Hematopoietic multipotent progenitor cell treated with erythropoietin and hydrocortisone succinate and interleukin-3 and kit ligand, for 15 days (in vitro differentiated cells): ENCODE measurements around the gene DCAF11.
A peak's percentile ranks its signal among the peaks of the same experiment; 100 is the strongest.

Experiments used
- DNase-seq: peaks from one replicate; pipeline ENCODE4 v3.0.0-alpha.2; 2015; ENCODE audit warnings: low spot score

DCAF11 gene

DNA sequence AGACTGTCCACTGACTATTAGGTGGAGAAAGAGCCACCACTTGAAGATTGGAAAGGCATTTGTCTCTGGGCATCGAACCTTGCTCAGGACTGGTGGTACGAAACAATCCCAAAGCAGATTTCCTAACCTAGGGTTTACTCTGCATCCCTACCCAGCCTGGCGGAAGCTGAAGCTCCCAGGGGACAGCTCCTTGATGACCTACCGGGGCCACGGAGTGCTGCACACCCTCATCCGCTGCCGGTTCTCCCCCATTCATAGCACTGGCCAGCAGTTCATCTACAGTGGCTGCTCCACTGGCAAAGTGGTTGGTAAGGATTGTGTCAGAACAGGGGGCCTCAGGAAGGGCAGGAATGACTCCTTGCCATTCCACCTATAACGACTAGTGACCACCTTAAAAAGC is 6.6 kb downstream of the DCAF11 start:
- DNase-seq: no peak

DNA sequence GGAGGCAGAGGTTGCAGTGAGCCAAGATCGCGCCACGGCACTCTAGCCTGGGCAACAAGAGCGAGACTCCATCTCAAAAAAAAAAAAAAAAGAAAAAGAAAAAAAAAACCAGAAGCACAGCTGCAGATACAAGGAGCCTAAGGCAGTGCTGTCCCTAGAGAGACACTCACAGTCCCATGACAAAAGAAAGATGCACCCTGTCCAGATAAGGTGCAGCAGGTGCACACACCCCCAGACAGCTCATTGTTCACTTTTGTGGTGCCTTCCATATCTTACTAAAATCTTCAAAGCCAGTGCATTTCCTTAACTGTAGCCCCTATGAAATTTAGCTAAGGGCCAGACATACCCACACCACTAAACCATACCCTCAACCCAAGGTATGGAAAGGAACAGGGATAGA is 7.8 kb downstream of the DCAF11 start:
- DNase-seq: peak; percentile 23

DNA sequence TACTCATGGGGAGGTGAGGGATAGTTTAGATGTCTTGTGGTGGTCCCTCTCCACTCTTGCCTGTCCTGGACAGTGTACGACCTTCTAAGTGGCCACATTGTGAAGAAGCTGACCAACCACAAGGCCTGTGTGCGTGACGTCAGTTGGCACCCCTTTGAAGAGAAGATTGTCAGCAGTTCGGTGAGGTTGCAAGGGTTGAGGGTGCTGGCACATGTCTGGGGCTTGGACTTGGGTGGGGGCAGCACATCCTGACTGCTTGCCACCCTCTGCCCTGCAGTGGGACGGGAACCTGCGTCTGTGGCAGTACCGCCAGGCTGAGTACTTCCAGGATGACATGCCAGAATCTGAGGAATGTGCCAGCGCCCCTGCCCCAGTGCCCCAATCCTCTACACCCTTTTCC is 8.3 kb downstream of the DCAF11 start:
- peak; percentile 69 for DNase-seq

DNA sequence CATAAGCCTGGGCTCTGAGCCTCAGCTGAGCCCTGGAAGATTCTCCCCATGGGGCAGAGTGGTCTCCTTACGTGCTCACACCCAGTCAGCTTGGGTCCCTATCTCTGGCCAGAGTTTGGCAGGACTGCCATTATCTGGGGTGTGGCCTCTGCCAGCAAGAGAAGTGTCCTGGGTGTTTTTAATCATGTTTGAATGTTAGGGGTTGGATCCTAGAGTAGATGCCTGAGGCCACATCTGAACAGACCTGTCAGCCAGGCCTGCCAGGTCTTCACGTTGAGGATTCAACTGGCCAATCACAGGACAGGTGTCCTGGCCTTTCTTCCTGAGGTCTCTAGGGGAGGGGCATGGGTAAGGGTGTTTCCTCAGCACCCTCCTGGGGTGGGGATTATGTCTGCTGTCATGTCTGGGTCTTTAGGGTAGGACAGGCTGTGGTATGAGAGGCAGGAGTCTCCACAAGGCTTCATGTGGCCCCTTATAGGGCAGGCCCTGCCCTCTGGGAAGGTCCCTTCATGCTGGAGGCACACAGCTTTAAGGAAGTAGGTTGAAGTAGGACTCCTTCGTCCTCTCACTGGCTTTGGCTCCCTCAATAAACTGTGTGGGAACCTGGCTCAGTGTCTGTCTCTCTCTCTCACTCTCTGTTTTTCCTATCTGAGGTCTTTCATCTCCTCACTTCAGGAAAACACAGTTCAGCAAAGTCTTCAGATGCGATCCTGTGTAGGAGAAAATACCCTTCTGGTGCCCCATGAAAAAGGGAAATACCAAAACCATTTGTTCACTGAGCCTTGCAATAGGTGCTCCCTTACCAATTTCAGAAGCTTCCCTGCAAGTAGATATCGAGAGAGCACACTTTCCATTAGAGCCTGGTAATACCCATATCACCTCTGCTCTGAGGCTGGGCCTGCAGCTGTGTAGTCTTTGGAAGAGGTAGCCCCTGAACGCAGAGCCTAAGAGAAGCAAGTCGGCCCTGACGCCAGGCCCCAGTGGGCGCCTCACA is 9.1 kb downstream of the DCAF11 start:
- peak; percentile 93 for DNase-seq

DNA sequence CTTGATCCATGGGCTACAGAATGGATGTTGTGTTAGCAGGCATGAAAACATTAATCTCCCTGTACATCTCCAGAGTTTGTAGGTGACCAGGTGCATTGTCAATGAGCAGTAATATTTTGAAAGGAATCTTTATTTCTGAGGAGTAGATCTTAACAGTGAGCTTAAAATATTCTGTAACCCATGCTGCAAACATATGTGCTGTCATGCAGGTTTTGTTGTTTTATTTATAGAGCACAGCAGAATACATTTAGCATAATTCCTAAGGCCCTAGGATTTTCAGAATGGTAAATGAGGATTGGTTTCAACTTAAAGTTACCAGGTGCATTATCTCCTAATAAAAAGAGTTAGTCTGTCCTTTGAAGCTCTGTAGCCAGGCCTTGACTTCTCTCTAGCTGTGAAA is 12.4 kb downstream of the DCAF11 start:
- DNase-seq: no peak

DNA sequence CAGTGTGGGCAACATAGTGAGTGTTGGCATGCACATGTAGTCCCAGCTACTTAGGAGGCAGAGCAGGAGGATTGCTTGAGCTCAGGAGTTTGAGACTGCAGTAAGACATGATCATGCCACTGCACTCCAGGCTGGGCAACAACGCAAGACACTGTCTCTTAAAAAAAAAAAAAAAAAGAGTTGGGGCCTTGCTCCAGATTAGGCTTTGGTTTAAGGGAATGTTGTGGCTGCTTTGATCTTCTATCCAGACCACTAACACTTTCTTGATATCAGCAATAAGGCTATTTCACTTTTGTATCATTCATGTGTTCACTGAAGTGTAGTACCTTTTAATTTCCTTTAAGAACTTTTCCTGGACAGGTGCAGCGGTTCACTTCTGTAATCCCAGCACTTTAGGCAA is 13.1 kb downstream of the DCAF11 start:
- DNase-seq: no peak

GRCh38 chr14:24129410-24129998 is 14.9 kb downstream of the DCAF11 start:
- DNase-seq: no peak

DNA sequence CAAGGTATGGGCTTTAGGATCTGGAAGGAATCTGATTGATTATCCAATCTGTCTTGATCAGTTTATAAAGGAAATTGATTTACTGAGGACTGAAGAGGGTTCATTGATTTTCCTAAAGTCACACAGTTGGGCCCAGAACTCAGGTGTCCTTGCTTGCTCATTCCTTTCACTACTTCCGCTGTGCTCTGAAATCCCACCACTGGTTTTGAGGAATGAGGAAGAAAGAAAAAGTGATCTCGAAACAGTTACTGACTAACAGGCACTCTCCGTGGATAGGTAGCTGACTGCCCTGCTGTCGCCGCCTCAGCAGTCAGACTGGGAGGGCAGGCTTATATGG is 15.8 kb downstream of the DCAF11 start, which contains the start of gene FITM1:
TSS of gene FITM1 (plus strand) at position 280 of the 337 bp plus-strand sequence. CDS start 905 bp downstream, outside the sequence.
- DNase-seq: no peak

DNA sequence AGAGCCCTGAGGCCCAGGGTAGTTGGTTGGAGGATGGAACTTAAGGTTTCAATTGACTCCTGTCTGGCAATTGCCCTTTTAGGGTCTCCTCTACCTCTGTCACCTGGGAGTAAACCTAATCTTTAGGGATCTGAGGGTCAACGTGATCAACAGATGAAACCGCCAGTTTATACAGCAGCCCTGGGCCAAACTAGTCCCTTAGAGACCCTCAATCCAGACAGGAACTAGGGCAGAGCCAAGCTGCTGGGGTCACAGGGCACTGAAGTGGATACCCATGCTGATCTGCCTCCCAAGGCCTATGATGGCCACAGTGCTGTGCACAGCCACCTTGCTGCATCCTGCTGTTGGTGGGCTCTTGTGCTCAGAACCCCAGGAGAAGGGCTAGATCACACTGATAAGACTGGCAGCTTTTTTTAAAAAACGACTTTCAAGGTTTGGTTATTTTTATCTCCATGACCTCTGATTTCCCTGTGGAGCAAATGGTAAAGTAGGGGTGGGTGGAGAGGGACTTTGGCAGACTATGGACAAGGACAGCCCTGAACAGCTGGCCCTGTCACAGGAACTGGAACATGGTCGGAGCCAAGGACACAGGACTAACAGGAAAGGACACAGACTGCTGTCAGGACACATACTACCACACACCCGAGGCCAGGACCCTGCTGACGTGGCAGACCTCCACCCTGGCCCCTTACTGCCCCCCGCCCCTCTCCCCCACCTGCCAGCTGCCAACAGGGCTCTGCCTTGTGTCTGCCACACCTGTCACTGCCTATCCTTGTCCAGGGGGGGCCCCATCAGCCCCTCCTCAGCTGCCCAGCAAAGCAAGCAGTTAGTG is 16.4 kb downstream of the DCAF11 start:
- no peak for DNase-seq

GRCh38 chr14:24131549-24131966 is 17.0 kb downstream of the DCAF11 start:
- DNase-seq: no peak

- DNase-seq: no peak
Observed at GRCh38 chr14:24132061-24132685, 17.6 kb downstream of the DCAF11 start.

GRCh38 chr14:24132976-24133375 is 18.4 kb downstream of the DCAF11 start:
- no peak for DNase-seq

GRCh38 chr14:24133735-24134134 is 19.2 kb downstream of the DCAF11 start:
- peak; percentile 45 for DNase-seq

DNA sequence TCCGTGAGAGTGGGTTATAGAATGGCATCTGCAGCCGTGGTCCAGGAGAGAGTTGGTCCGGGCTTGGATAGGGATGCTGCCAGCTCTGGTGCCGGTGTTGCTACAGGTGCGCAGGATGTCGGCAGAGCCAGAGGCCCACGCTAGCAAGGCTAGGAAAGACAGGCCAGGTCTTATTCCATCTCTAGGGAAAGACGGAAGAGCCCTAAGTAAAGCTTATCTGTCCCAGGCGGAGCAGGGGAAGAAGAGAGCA is 20.9 kb downstream of the DCAF11 start:
- no peak for DNase-seq

- DNase-seq: peak; percentile 95
Observed at GRCh38 chr14:24135834-24136683, 21.5 kb downstream of the DCAF11 start, which contains the start of gene PSME1. PSME1 (plus strand) TSS chr14:24136194; CDS start chr14:24136263, 69 bp downstream.

- DNase-seq: no peak
Observed at GRCh38 chr14:24136684-24137528, 22.3 kb downstream of the DCAF11 start.

GRCh38 chr14:24137529-24138395 is 23.2 kb downstream of the DCAF11 start:
- DNase-seq: no peak

- no peak for DNase-seq
Observed at GRCh38 chr14:24138396-24139271, 24.1 kb downstream of the DCAF11 start.
